Measurements from ENCODE around the gene CENPT. TPM values are rescaled to one million over a fixed set of nuclear protein-coding genes. Genes with fewer than 3 reads are reported as not detected.
"Not testable (repeated sequence)": the region's sequence is repeated elsewhere in the genome, so short reads cannot be mapped to it uniquely, and the experiment has no call there.

Gene CENPT
- total and polyA plus RNA-seq, 2 donors (not counting 3 experiments of a cell fraction or from before 2014, with no cell fraction given), result 60.3 to 61.3 TPM

DNA sequence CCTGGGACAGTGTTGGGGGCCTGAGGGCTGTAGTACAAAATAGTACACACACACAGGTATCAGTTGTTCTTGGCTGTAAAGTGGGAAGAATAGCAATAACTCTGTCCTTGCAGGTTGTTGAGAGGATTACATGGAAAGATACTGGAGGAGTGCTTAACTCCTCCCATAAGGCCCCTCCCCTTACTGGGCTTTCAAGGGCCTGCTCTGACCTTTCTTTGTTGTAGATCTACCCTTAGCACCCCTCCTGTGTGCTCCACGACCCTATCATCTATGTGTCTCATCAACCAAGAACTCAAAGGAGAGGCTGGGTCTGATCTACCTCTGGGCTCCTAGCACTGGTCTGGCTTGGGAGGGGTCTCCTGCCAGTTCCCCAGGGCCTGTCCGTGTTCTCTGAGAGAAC is 17.1 kb upstream of the CENPT start:
- ChIA-PET CTCF (interaction anchor here (0.7 to 4.5 kb wide), 4 partner anchors 19 to 343 kb away, joined by 3 to 64 read pairs (median 16); no protein-coding TSS in a partner anchor), POLR2A (no interaction called here)
- Histone ChIP-seq H2AFZ (ENCODE audit: low read depth, low read length) (no peak overlapping the region), H3K27ac (ENCODE audit: insufficient read depth, low read depth, low read length) (no peak overlapping the region), H3K79me2 (ENCODE audit: control insufficient read depth, insufficient read depth, low read length) (peaks cover 53% of the 10 kb centered on the region), H3K36me3 (ENCODE audit: control insufficient read depth in 2 of 2, extremely low read depth in 1 of 2, insufficient read depth in 2 of 2, low read length in 2 of 2) (peaks cover 13 to 41% of the 10 kb centered on the region in 2 experiments), H3K4me3 (replicated peaks in 1 of 3; ENCODE audit: insufficient read depth in 1 of 3, low read depth in 1 of 3, low read length in 3 of 3) (no peak overlapping the region), H4K20me1 (replicated peaks; ENCODE audit: control insufficient read depth, extremely low read depth, insufficient read depth, low read length) (peaks cover 2% of the 10 kb centered on the region), H3K9me3 (replicated peaks; ENCODE audit: control insufficient read depth, insufficient read depth, low read length) (no peaks in the 10 kb centered on the region), H3K4me1 (ENCODE audit: control insufficient read depth, extremely low read depth, insufficient read depth, low read length) (no peaks in the 10 kb centered on the region), H3K9me1 (replicated peaks; ENCODE audit: control insufficient read depth, extremely low read depth, insufficient read depth, low read length) (no peaks in the 10 kb centered on the region), H3K27me3 (ENCODE audit: control insufficient read depth in 2 of 2, insufficient read depth in 2 of 2, low read length in 2 of 2) (no peaks in the 10 kb centered on the region), H3K4me2 (ENCODE audit: insufficient read depth, low read length) (no peak overlapping the region), H3K9ac (replicated peaks; ENCODE audit: extremely low read depth, insufficient read depth, low read length) (no peak overlapping the region)
- intact Hi-C loops (cut with micrococcal nuclease), result no loop called here
- dilution Hi-C loops (cut with MboI; ENCODE audit: extremely low pct_ligation_motif_present, low sequenced_read_pairs), result no loop called here
- no peak for DNase-seq (ENCODE audit: low read depth, low spot score)
- BruUV-seq (replicated peaks), result no TSS peak
- TF ChIP-seq POLR2A (IDR thresholded peaks at IDR 0.05; ENCODE audit: low read depth, low read length), result no peak
- TF ChIP-seq POLR2AphosphoS5 (IDR thresholded peaks at IDR 0.05; ENCODE audit: insufficient read depth, low read depth, low read length), result no peak
- no peak for TF ChIP-seq JUN (IDR thresholded peaks at IDR 0.05; ENCODE audit: borderline replicate concordance, insufficient read depth, insufficient read length, low read depth)
- no peak for TF ChIP-seq FOS (IDR thresholded peaks at IDR 0.05; ENCODE audit: borderline replicate concordance, insufficient read depth, low read length)
- no peak for TF ChIP-seq CTCF (IDR thresholded peaks at IDR 0.05; ENCODE audit: extremely low read depth in 1 of 2, insufficient read depth in 1 of 2, low read depth in 1 of 2, low read length in 2 of 2)
- TF ChIP-seq GATA2 (IDR thresholded peaks at IDR 0.05; ENCODE audit: insufficient read depth, insufficient read length, low read depth, low read length), result no peak
- no peak for FAIRE-seq

DNA sequence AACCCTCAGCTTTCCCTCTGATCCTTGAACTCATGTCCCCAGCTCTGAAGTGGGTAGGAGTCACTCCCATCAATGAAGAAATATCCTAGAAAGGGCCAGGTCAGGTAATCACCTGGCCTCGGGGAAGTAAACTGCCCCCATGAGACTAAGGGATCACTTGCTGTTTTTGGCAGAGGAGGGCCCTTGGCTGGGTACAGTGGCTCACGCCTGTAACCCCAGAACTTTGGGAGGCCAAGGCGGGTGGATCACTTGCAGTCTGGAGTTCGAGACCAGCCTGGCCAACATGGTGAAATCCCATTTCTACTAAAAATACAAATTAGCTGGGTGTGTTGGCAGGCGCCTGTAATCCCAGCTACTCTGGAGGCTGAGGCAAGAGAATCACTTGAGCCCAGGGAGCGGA is 16.6 kb upstream of the CENPT start:
- H3K9me3 ChIP-seq (replicated peaks; ENCODE audit: control insufficient read depth, insufficient read depth, low read length); H3K9ac ChIP-seq (replicated peaks; ENCODE audit: extremely low read depth, insufficient read depth, low read length); H3K4me2 ChIP-seq (ENCODE audit: insufficient read depth, low read length); BruUV-seq (replicated peaks); H3K4me1 ChIP-seq (ENCODE audit: control insufficient read depth, extremely low read depth, insufficient read depth, low read length); H3K9me1 ChIP-seq (replicated peaks; ENCODE audit: control insufficient read depth, extremely low read depth, insufficient read depth, low read length); H3K27me3 ChIP-seq (ENCODE audit: control insufficient read depth in 2 of 2, insufficient read depth in 2 of 2, low read length in 2 of 2); H3K4me3 ChIP-seq (replicated peaks in 1 of 3; ENCODE audit: insufficient read depth in 1 of 3, low read depth in 1 of 3, low read length in 3 of 3); POLR2A ChIA-PET; dilution Hi-C loops (cut with MboI; ENCODE audit: extremely low pct_ligation_motif_present, low sequenced_read_pairs); FAIRE-seq; intact Hi-C loops (cut with micrococcal nuclease); H3K27ac ChIP-seq (ENCODE audit: insufficient read depth, low read depth, low read length); H4K20me1 ChIP-seq (replicated peaks; ENCODE audit: control insufficient read depth, extremely low read depth, insufficient read depth, low read length); H2AFZ ChIP-seq (ENCODE audit: low read depth, low read length); DNase-seq (ENCODE audit: low read depth, low spot score): not testable (repeated sequence)
- H3K79me2 ChIP-seq (ENCODE audit: control insufficient read depth, insufficient read depth, low read length), result peaks cover 58% of the 10 kb centered on the region
- peaks cover 13 to 41% of the 10 kb centered on the region in 2 experiments for H3K36me3 ChIP-seq (ENCODE audit: control insufficient read depth in 2 of 2, extremely low read depth in 1 of 2, insufficient read depth in 2 of 2, low read length in 2 of 2)
- CTCF ChIA-PET, result interaction anchor here (0.7 to 4.5 kb wide), 4 partner anchors 7 to 191 kb away, joined by 3 to 64 read pairs (median 4); no protein-coding TSS in a partner anchor
